BE2C (cell line): Measurements from ENCODE around the gene TACR2.

Experiments used
- DNase-seq: peaks from one replicate; pipeline ENCODE4 v3.0.0-alpha.2; 2020
- H3K27me3 ChIP-seq: fragments of 250-450 bp; sonication (Bioruptor Pico); 2 replicates; pipeline ENCODE4 v1.5.1; 2020; ENCODE audit warnings: mild to moderate bottlenecking
- H3K36me3 ChIP-seq: fragments of 250-450 bp; sonication (Bioruptor Pico); 2 replicates; pipeline ENCODE4 v1.5.1; 2020; ENCODE audit warnings: mild to moderate bottlenecking
- H3K4me1 ChIP-seq: fragments of 250-450 bp; sonication (Bioruptor Pico); 2 replicates; pipeline ENCODE4 v1.5.1; 2020
- H3K4me3 ChIP-seq: 2 replicates; pipeline ENCODE4 v1.5.1; 2011; ENCODE audit warnings: low read depth, low read length
- H3K9me3 ChIP-seq: fragments of 250-450 bp; sonication (Bioruptor Pico); 2 replicates; pipeline ENCODE4 v1.5.1; 2020
- CTCF ChIP-seq: IDR thresholded peaks from 2 replicates; pipeline ENCODE4 v1.5.1; 2012; ENCODE audit warnings: mild to moderate bottlenecking, low read depth, low read length

TACR2 gene

GRCh38 chr10:69426376-69426727 lies 9.6 kb upstream of the TACR2 start:
- H3K9me3 ChIP-seq = no peaks in the 10 kb centered on the region
- no peaks in the 10 kb centered on the region for H3K27me3 ChIP-seq
- no peak for TF ChIP-seq CTCF
- H3K4me1 ChIP-seq = peaks cover 9% of the 10 kb centered on the region; the same call in 1 of the 2 replicates
- no peaks in the 10 kb centered on the region for H3K36me3 ChIP-seq
- no peak overlapping the region for H3K4me3 ChIP-seq
- no peak for DNase-seq

DNA sequence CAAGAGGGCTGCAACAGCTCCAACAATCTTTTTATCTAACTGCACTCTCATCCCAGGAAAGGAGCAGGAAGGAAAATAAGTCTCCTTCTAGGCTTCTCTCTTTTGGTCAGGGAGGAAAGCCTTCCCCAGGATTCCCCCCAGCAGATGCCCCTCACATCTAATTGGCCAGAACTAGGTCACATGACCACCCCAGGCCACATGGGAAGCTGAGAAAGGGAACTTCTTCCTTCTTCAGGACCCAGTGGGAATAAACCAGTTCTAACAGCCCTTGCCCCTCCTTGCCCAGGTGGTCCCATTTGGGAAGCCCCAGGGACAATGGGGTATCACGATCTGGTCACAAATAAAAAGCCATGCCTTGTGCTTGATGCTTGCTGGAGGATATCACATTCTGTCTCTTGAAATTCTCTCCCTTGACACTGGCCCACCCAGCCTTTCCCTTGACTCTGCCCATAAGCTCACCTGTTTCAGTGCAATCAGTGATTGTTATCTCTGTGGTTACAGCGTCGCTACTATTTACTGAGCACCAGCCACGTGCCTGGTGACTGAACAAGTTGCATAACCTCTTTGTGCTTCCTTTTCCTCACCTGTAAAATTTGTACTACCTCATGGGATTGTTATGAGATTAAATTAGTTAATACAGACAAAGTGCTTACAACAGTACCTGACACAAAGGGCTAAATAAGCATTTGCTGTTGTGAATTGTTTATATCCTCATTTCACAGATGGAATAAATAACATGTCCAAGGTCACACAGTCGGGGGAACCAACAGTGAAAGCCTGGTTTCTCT lies 9.0 kb upstream of the TACR2 start:
- H3K4me3 ChIP-seq = no peak overlapping the region
- DNase-seq = no peak
- TF ChIP-seq CTCF = no peak
- peaks cover 9% of the 10 kb centered on the region; the same call in 1 of the 2 replicates for H3K4me1 ChIP-seq
- no peaks in the 10 kb centered on the region for H3K27me3 ChIP-seq
- no peaks in the 10 kb centered on the region for H3K9me3 ChIP-seq
- H3K36me3 ChIP-seq = no peaks in the 10 kb centered on the region

- no peaks in the 10 kb centered on the region for H3K9me3 ChIP-seq
- TF ChIP-seq CTCF = no peak
- H3K4me3 ChIP-seq = no peak overlapping the region
- no peak for DNase-seq
- peaks cover 9% of the 10 kb centered on the region; the same call in 1 of the 2 replicates for H3K4me1 ChIP-seq
- H3K36me3 ChIP-seq = no peaks in the 10 kb centered on the region
- no peaks in the 10 kb centered on the region for H3K27me3 ChIP-seq
Observed at GRCh38 chr10:69425041-69425440, 8.3 kb upstream of the TACR2 start.

DNA sequence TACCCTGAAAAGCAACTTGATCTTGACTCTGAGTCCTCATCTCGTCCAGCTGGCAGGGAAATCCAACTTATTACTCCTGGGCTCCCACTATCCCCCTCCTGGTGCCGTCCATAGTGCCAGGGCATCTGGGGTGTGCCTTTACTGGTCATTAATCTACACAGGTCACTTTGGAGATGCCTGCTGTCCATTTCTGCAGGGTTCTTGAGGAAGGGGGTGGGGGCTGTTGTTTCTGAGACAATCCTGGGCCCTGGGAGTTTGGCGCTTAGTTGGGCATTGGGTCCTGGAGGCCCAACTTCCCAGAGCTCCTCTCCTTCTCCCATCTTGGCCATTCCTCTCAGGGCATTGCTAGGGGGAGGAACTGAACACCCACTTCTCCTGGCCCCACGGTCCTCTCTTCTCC lies 6.0 kb upstream of the TACR2 start:
- H3K4me3 ChIP-seq = no peak overlapping the region
- H3K36me3 ChIP-seq = no peaks in the 10 kb centered on the region
- no peaks in the 10 kb centered on the region for H3K9me3 ChIP-seq
- H3K27me3 ChIP-seq = no peaks in the 10 kb centered on the region
- H3K4me1 ChIP-seq = peaks cover 9% of the 10 kb centered on the region; the same call in 1 of the 2 replicates
- no peak for TF ChIP-seq CTCF
- no peak for DNase-seq

- TF ChIP-seq CTCF = no peak
- H3K4me1 ChIP-seq = peaks cover 9% of the 10 kb centered on the region; the same call in 1 of the 2 replicates
- H3K36me3 ChIP-seq = no peaks in the 10 kb centered on the region
- DNase-seq = no peak
- no peak overlapping the region for H3K4me3 ChIP-seq
- H3K27me3 ChIP-seq = no peaks in the 10 kb centered on the region
- H3K9me3 ChIP-seq = no peaks in the 10 kb centered on the region
Observed at GRCh38 chr10:69421611-69422308, 5.0 kb upstream of the TACR2 start.

GRCh38 chr10:69419744-69420126 lies 3.0 kb upstream of the TACR2 start:
- no peak for DNase-seq
- TF ChIP-seq CTCF = no peak
- Histone ChIP-seq H3K36me3 (no peaks in the 10 kb centered on the region), H3K9me3 (no peaks in the 10 kb centered on the region), H3K27me3 (no peaks in the 10 kb centered on the region), H3K4me3 (no peak overlapping the region), H3K4me1 (no peaks in the 10 kb centered on the region)
